ENCODE measurements around the gene ZRSR2. TPM values are rescaled to one million over a fixed set of nuclear protein-coding genes. Genes with fewer than 3 reads are reported as not detected.
"Not testable (repeated sequence)": the region's sequence is repeated elsewhere in the genome, so short reads cannot be mapped to it uniquely, and the experiment has no call there.

ZRSR2 gene
- total RNA-seq, 1 donor from 2014 or later = 5.8 TPM

DNA sequence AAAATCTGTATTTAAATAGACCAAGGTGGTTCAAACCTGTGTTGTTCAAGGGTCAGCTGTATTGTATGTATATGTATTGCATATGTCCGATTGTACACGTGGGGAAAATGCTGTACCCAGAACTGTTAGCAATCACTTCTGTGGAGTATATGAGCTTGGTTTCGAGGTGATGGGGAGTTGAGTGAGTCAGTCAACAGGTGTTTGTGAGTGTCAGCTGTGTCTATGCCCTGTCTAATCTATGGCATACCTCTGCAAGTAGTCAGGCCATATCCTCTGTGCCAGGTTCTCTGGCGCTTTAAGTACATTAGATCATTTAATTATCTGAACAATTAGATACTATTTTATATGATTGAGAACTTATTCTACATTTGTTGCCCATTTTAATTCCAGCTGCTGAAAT is 7.4 kb downstream of the ZRSR2 start:
- no peak for ATAC-seq

GRCh38 chrX:15804563-15804962 is 14.3 kb downstream of the ZRSR2 start:
- ATAC-seq = no peak

GRCh38 chrX:15808254-15808653 is 18.0 kb downstream of the ZRSR2 start:
- no peak for ATAC-seq

GRCh38 chrX:15812192-15812938 is 22.1 kb downstream of the ZRSR2 start:
- ATAC-seq = no peak

GRCh38 chrX:15813416-15813815 is 23.1 kb downstream of the ZRSR2 start:
- ATAC-seq = no peak

GRCh38 chrX:15814771-15815365 is 24.6 kb downstream of the ZRSR2 start:
- no peak for ATAC-seq

DNA sequence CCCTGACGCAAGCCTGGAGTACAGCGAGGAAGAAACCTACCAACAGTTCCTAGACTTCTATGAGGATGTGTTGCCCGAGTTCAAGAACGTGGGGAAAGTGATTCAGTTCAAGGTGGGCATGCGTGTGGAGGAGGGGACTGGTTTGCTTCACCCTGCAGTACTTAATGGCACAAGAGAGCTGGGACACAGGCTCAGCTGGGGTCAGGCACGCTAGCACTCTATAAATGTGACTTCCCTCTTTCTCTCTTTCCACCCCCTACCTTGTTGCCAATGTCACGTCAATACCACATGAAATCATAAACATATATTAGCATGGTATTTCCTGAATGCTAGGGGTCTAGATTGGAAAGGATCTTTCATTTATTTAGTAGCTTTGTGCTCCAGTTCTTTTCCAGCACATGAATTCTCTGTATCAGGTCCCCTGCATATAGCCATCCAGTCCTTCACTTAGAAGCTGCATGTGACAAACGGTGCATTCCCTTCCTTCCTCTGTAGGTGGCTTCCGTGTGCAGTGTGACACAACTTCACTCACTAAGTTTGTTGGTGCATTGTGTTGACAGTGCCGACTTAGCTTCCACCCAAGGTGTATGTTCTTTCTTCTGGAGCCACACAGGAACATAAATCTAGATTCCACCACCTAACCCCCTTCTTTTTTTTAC is 25.6 kb downstream of the ZRSR2 start:
- peak; percentile 73 for ATAC-seq

DNA sequence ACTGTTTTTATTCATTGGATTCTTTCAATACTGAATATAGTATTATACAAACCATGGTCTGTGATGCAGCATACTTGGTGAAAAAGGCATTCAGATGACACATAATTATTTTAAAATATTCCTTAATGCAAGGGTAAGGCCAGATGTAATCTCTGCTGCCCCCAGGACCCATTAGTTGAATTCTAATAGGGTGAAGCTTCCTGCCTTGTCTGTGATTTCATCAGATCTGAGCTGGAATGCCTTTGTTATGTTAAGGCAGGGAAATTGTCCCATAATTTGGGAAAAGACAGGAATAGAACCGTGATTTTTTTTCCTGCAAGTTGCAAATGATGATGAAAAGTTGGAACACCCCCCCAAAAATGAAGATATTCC is 26.1 kb downstream of the ZRSR2 start:
- ATAC-seq = no peak

GRCh38 chrX:15816886-15817285 is 26.6 kb downstream of the ZRSR2 start:
- no peak for ATAC-seq

- no peak for ATAC-seq
Observed at GRCh38 chrX:15820106-15821073, 30.1 kb downstream of the ZRSR2 start.

GRCh38 chrX:15822922-15823321 is 32.6 kb downstream of the ZRSR2 start:
- ATAC-seq = no peak

GRCh38 chrX:15825936-15826335 is 35.7 kb downstream of the ZRSR2 start:
- ATAC-seq = no peak

GRCh38 chrX:15829217-15829616 is 38.9 kb downstream of the ZRSR2 start:
- ATAC-seq = no peak

DNA sequence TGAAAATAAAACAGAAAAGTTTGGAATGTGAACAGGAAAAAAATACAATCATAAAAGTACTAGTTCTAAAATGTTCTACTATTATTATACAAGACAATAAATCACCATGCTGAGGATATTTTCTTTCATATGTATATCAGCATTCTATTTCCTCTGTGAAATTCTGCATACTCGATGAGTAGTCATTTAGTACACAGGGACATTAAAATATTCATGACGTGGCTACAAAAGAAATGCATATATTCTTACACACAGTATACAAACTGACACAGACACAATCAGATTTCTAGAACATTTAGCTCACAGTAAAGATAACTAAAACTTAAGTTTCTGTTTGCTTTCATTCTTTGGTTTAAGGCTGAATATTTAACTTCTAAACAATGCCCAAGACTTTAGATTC is 41.1 kb downstream of the ZRSR2 start:
- not testable (repeated sequence) for ATAC-seq

DNA sequence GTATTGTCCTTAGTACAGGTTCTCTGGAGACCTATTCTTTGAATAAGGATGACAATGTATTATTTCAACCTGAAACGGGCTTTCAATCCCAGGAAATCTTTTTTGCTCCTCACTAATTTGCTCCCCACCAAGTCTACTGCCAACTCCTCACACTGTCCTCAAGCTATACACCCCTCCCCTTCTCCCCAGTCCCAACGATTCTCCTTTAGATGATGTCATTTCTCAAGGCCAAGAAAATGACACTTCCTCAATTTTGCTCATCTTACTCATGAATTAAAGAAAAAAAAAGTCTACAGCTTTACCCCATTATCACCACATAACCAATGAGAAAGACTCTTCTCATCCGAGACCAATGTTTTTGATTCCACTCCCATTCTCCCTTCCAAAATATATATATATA is 43.8 kb downstream of the ZRSR2 start:
- no peak for ATAC-seq

DNA sequence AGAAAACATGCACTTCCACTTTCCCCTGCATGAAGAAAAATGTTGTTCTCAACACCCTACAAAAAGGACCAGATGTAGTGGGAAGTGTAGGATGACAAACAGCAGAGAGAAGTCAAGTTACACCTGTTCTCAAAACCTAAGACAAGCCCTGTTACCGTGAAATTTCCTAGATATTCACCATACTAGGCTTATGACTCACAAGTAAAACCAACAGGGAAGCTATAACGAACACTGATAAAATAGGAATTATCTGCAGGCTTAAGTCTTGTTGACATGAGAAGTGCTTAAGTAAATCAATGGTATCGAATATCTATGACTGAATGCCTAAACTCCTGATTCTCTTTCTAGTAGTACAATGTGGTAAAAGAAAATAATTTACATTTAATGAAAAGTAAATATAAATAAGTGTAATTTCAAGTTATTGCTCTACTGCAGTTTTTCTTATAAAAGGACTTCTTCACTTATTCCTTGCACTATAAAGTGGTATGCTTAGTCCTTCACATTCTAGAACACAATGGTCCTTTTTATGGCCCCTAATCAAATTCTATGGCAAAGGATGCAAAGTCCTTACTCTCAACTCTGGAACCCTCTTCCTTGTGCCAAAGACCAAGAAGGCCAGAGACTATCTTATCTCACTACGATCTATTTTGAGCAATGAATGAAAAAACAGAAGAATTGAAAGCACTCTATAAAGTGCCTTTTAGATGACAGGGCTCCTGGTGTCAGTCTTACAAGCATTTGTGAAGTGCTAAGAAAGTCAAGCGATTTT is 44.7 kb downstream of the ZRSR2 start:
- peak; percentile 55 for ATAC-seq

- no peak for ATAC-seq
Observed at GRCh38 chrX:15838017-15838416, 47.7 kb downstream of the ZRSR2 start.

DNA sequence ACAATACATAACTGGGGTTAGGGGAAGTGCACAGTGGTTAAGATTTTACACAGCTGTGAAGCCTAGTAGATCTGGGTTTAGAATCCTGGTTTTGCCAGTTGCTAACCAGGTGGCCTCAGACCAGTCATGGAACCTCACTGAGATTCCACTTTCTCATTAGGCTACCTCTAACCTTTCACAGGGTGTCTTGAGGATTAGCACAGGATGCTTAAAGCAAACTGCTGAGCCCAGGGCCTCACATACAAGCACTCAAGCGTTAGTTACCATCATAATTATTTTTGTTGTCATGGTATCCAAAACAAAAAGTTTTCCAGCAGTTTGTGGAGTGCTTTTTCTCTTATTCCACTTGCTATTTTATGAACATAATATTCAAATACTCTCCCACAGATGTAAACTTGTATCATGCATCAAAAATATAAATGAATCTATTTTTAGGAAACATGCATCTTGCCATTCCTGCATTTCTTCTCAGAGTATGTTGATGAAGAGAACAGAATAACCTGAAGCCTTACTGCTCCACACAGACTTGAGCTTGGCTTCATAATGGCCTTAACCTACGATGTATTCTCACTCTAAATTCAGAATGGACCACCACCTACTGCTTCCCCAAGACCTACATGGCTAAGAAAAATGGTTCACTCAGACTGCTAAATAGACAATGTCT is 51.7 kb downstream of the ZRSR2 start:
- no peak for ATAC-seq

- ATAC-seq = no peak
Observed at GRCh38 chrX:15843960-15844359, 53.7 kb downstream of the ZRSR2 start.

GRCh38 chrX:15848576-15848975 is 58.3 kb downstream of the ZRSR2 start:
- ATAC-seq = no peak

DNA sequence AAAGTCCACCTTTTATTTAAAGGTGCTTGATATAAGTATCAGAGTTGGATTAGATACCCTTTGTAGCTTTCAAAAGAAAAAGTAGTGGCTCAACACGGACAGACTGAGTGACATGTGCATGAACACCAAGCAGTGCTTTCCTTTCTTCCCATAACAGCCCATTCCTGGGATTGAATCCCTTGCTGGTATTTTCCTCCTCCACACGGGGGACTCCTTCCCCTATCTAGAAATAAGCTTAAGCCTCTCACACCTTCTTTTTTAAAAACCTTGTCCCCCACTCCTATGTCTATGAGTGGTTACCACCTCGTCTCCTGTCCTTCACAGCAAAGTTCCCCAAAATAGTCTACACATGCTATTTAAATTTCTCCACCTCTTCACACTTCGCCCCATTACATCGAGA is 59.3 kb downstream of the ZRSR2 start:
- no peak for ATAC-seq

Measured in esophagus mucosa (tissue), 1 donor.